ENCODE data around the gene ZNF366.

GRCh38 chr5:72465601-72466563 lies 41.3 kb downstream of the ZNF366 start:
- no peak for TF ChIP-seq POLR2A (IDR thresholded peaks at IDR 0.05)
- no peak for TF ChIP-seq CTCF (IDR thresholded peaks at IDR 0.05)

Measured in ovary (tissue), 3 donors.